K562 (cell line): Measurements from ENCODE around the gene USP22. TPM values are rescaled to one million over a fixed set of nuclear protein-coding genes. Genes with fewer than 3 reads are reported as not detected.

ENCODE experiments used
- ATAC-seq: fragments of 200-7000 bp; cut with Tn5 transposase; 3 replicates; pipeline ENCODE4 v1.9.1; 2020; ENCODE audit warnings: moderate library complexity
- BruUV-seq: library from RNA; stranded (reverse); fragments of 400-500 nt; replicated peaks from 2 replicates; lab custom pipeline; 2021; lab: Mats Ljungman, UMichigan
- CTCF ChIA-PET: fragments of 300-600 bp; formaldehyde crosslinking; extraction: SDS; loops from one replicate; lab custom pipeline; 2021; ENCODE audit warnings: low intra/inter-chr PET ratio; lab: Yijun Ruan, JAX
- POLR2A ChIA-PET: fragments of 300-600, 350-650 bp; sonication (Branson Sonifier 250); formaldehyde crosslinking; extraction: SDS; loops from one replicate; lab custom pipeline; 2021; ENCODE audit warnings: antibody characterized with exemption, inconsistent platforms; lab: Yijun Ruan, JAX
- DNase-seq, 4 experiments: peaks; one replicate each; pipeline versions ENCODE4 v3.0.0 to v3.0.0-alpha.2; 2011 to 2018; ENCODE audit warnings: low spot score in 3 of 4, mixed read lengths in 3 of 4; ENCODE audit errors: extremely low read depth in 1 of 4
- FAIRE-seq: peaks from 2 replicates; lab custom pipeline; 2011; peaks lifted over from hg19 to GRCh38; lab: Jason Lieb, UNC
- H2AFZ ChIP-seq: 2 replicates; pipeline ENCODE4 v1.6.0; 2011; ENCODE audit warnings: low read depth, low read length, control low read depth, inconsistent platforms
- H3K27ac ChIP-seq: fragments of 200-600 bp; 3 replicates; pipeline ENCODE4 v1.8.0; 2011; ENCODE audit warnings: low read depth, mild to moderate bottlenecking, control low read depth, inconsistent platforms, low read length, moderate library complexity, mixed read lengths; ENCODE audit errors: extremely low read depth
- H3K27me3 ChIP-seq, 2 experiments: fragments of 300-600 bp in 1 of 2; 2 replicates in 1 of 2; 3 replicates in 1 of 2; pipeline versions ENCODE4 v1.6.0 to v1.8.0; 2011; ENCODE audit warnings: inconsistent platforms in 2 of 2, low read length in 2 of 2, mild to moderate bottlenecking in 1 of 2, mixed read lengths in 1 of 2, moderate library complexity in 1 of 2; ENCODE audit not compliant: control insufficient read depth in 2 of 2, insufficient read depth in 2 of 2
- H3K36me3 ChIP-seq: fragments of 300-600 bp; 3 replicates; pipeline ENCODE4 v1.8.0; 2011; ENCODE audit warnings: mild to moderate bottlenecking, low read length, inconsistent platforms; ENCODE audit not compliant: control insufficient read depth, insufficient read depth
- H3K4me1 ChIP-seq, 2 experiments: fragments of 200-600 bp in 1 of 2; replicated peaks in 1 of 2; 2 replicates in 1 of 2; 3 replicates in 1 of 2; pipeline versions ENCODE4 v1.5.1 to v1.8.0; 2011; ENCODE audit warnings: inconsistent platforms in 2 of 2, low read length in 2 of 2, mild to moderate bottlenecking in 1 of 2, mixed read lengths in 1 of 2, moderate library complexity in 1 of 2; ENCODE audit not compliant: control insufficient read depth in 2 of 2, insufficient read depth in 2 of 2
- H3K4me2 ChIP-seq: 2 replicates; pipeline ENCODE4 v1.6.1; 2011; ENCODE audit warnings: low read length, control low read depth, inconsistent platforms, mixed read lengths; ENCODE audit not compliant: insufficient read depth
- H3K4me3 ChIP-seq: fragments of 200-600 bp; sonication (generic), shearing (Covaris generic); 2 replicates; pipeline ENCODE4 v1.5.1; 2016; ENCODE audit warnings: control low read depth, inconsistent platforms
- H3K79me2 ChIP-seq: fragments of 200-600 bp; 3 replicates; pipeline ENCODE4 v1.8.0; 2011; ENCODE audit warnings: low read length, inconsistent platforms; ENCODE audit not compliant: control insufficient read depth, insufficient read depth
- H3K9ac ChIP-seq, 2 experiments: 2 replicates each; pipeline versions ENCODE4 v1.6.0 to v1.6.1; 2011; ENCODE audit warnings: low read depth in 2 of 2, low read length in 2 of 2, control low read depth in 1 of 2, inconsistent platforms in 1 of 2, mild to moderate bottlenecking in 1 of 2, mixed read lengths in 1 of 2; ENCODE audit not compliant: insufficient read depth in 1 of 2
- H3K9me1 ChIP-seq: one replicate; pipeline ENCODE4 v1.6.0; 2011; ENCODE audit warnings: inconsistent platforms, mild to moderate bottlenecking, low read length, moderate library complexity; ENCODE audit not compliant: control insufficient read depth, insufficient read depth
- H3K9me3 ChIP-seq: replicated peaks from 2 replicates; pipeline ENCODE4 v1.5.1; 2011; ENCODE audit warnings: low read depth, low read length, inconsistent platforms; ENCODE audit not compliant: control insufficient read depth, insufficient read depth
- H4K20me1 ChIP-seq: replicated peaks from 2 replicates; pipeline ENCODE4 v1.6.1; 2011; ENCODE audit warnings: low read length, inconsistent platforms, mixed read lengths; ENCODE audit not compliant: control insufficient read depth, insufficient read depth
- CBX1 ChIP-seq: sonication (generic); IDR thresholded peaks from 2 replicates; pipeline ENCODE4 v1.6.1; 2016; ENCODE audit warnings: antibody characterized with exemption, low read depth, mild to moderate bottlenecking
- CEBPB ChIP-seq: fragments of 450-650 bp; IDR thresholded peaks from 2 replicates; pipeline ENCODE4 v1.6.1; 2016; ENCODE audit warnings: missing genetic modification characterization, missing compliant biosample characterization
- GATA2 ChIP-seq: sonication (generic); formaldehyde crosslinking; IDR thresholded peaks from 2 replicates; pipeline ENCODE4 v1.4.0; 2020; ENCODE audit warnings: mild to moderate bottlenecking, missing genetic modification reagents
- NBN ChIP-seq: fragments of 450-650 bp; IDR thresholded peaks from 2 replicates; pipeline ENCODE4 v1.6.1; 2016; ENCODE audit warnings: low read depth, mild to moderate bottlenecking
- NFE2L1 ChIP-seq: fragments of 450-650 bp; IDR thresholded peaks from 2 replicates; pipeline ENCODE4 v1.6.1; 2016; ENCODE audit warnings: missing genetic modification characterization, low read depth, mild to moderate bottlenecking, missing compliant biosample characterization, moderate library complexity, borderline replicate concordance
- PCBP1 ChIP-seq: fragments of 200-400 bp; formaldehyde crosslinking; IDR thresholded peaks from 2 replicates; pipeline ENCODE4 v1.6.1; 2018; ENCODE audit warnings: mild to moderate bottlenecking, low read depth, low read length; ENCODE audit not compliant: poor library complexity, severe bottlenecking
- POLR2A ChIP-seq: fragments of 450-650 bp; conservative IDR thresholded peaks from 2 replicates; pipeline ENCODE4 v1.6.1; 2016
- POLR2AphosphoS5 ChIP-seq: IDR thresholded peaks from 2 replicates; pipeline ENCODE4 v1.6.1; 2011; ENCODE audit warnings: mild to moderate bottlenecking, low read depth, low read length, moderate library complexity; ENCODE audit not compliant: control insufficient read depth, insufficient read depth
- POLR2G ChIP-seq: fragments of 200-400 bp; formaldehyde crosslinking; IDR thresholded peaks from 2 replicates; pipeline ENCODE4 v1.6.1; 2017; ENCODE audit warnings: low read depth, mild to moderate bottlenecking, antibody characterized with exemption, low read length, moderate library complexity
- PTRF ChIP-seq: fragments of 450-650 bp; IDR thresholded peaks from 2 replicates; pipeline ENCODE4 v1.6.1; 2016; ENCODE audit warnings: mild to moderate bottlenecking, missing genetic modification characterization, missing compliant biosample characterization
- RBM22 ChIP-seq: fragments of 200-400 bp; formaldehyde crosslinking; IDR thresholded peaks from 2 replicates; pipeline ENCODE4 v1.6.1; 2018; ENCODE audit warnings: low read length, low read depth; ENCODE audit not compliant: poor library complexity, severe bottlenecking
- RFX7 ChIP-seq: fragments of 250-450 bp; sonication (Bioruptor Pico); IDR thresholded peaks from 2 replicates; pipeline ENCODE4 v1.5.1; 2021; ENCODE audit warnings: mild to moderate bottlenecking
- SRSF3 ChIP-seq: fragments of 200-400 bp; formaldehyde crosslinking; IDR thresholded peaks from 2 replicates; pipeline ENCODE4 v1.6.1; 2016; ENCODE audit warnings: mild to moderate bottlenecking, low read length, moderate library complexity; ENCODE audit not compliant: insufficient read depth
- TBL1XR1 ChIP-seq, 2 experiments: IDR thresholded peaks; 2 replicates each; pipeline ENCODE4 v1.6.1; 2012; ENCODE audit warnings: improper control_type of control experiment in 2 of 2, low read length in 2 of 2, mild to moderate bottlenecking in 1 of 2
- ZNF780A ChIP-seq: fragments of 250-450 bp; sonication (Bioruptor Pico); IDR thresholded peaks from 2 replicates; pipeline ENCODE4 v1.5.0; 2021; ENCODE audit warnings: mild to moderate bottlenecking
- WGBS: fragments of 100-300 bp; shearing (Covaris generic); methylation state at CpG from one replicate; pipeline ENCODE4 v1.1.6; 2016; ENCODE audit warnings: low coverage, mixed read lengths; ENCODE audit not compliant: insufficient coverage; ENCODE audit errors: missing lambda C conversion rate; 5-methylcytosine and 5-hydroxymethylcytosine counted together
- in situ Hi-C: fragments of 300-500 bp; cut with MboI; formaldehyde crosslinking; loops from 4 replicates; pipeline ENCODE4 v1.15.0; 2018; ENCODE audit warnings: inconsistent platforms, mixed read lengths
- intact Hi-C: fragments of 100-400 bp; cut with micrococcal nuclease; formaldehyde crosslinking; loops from 2 replicates; pipeline ENCODE4 v1.14.2; 2022
- polyA plus RNA-seq, 8 experiments: library from polyadenylated mRNA; depleted of rRNA in 4 of 8; stranded (reverse) in 5 of 8; unstranded in 3 of 8; fragments of >200 nt; fragmentation: Nextera tagmentation in 2 of 8; fragmentation: Illumina TruSeq in 1 of 8; extraction: Ambion mirVana in 2 of 8; extraction: Trizol in 1 of 8; gene quantifications; 2 replicates each; pipeline versions ENCODE4 v1.2.1 to v1.2.3, GENCODE V29; 2011 to 2014; ENCODE audit warnings: inconsistent platforms in 1 of 8, missing spikeins in 1 of 8
- total RNA-seq, 7 experiments: library from RNA; depleted of rRNA in 6 of 7; stranded (reverse); fragments of >200 nt in 6 of 7; fragmentation: Illumina TruSeq in 2 of 7; extraction: Trizol in 2 of 7; gene quantifications; 2 replicates each; pipeline versions ENCODE4 v1.2.1 to v1.2.3, GENCODE V29; 2011 to 2021; ENCODE audit warnings: low replicate concordance in 1 of 7
- TF ChIP-seq, protein P1 (sequence below), 2 experiments: IDR thresholded peaks; 2 replicates each; pipeline ENCODE4 v1.6.1; 2012; ENCODE audit warnings: improper control_type of control experiment in 2 of 2, low read depth in 2 of 2, low read length in 2 of 2, borderline replicate concordance in 1 of 2
- TF ChIP-seq, protein P2 (sequence below), 3 experiments: IDR thresholded peaks in 2 of 3; conservative IDR thresholded peaks in 1 of 3; 2 replicates each; pipeline ENCODE4 v1.5.1; 2011 to 2012; ENCODE audit warnings: low read length in 3 of 3, mild to moderate bottlenecking in 3 of 3, control low read depth in 2 of 3, improper control_type of control experiment in 1 of 3, inconsistent platforms in 1 of 3, low read depth in 1 of 3, mixed read lengths in 1 of 3, moderate library complexity in 1 of 3; ENCODE audit not compliant: insufficient read depth in 2 of 3

The USP22 gene
- total and polyA plus RNA-seq, 9 of the 15 experiments (the other 6 are each of a cell fraction or from before 2014, with no cell fraction given) = 6.5 to 113 (median 58.9) TPM

DNA sequence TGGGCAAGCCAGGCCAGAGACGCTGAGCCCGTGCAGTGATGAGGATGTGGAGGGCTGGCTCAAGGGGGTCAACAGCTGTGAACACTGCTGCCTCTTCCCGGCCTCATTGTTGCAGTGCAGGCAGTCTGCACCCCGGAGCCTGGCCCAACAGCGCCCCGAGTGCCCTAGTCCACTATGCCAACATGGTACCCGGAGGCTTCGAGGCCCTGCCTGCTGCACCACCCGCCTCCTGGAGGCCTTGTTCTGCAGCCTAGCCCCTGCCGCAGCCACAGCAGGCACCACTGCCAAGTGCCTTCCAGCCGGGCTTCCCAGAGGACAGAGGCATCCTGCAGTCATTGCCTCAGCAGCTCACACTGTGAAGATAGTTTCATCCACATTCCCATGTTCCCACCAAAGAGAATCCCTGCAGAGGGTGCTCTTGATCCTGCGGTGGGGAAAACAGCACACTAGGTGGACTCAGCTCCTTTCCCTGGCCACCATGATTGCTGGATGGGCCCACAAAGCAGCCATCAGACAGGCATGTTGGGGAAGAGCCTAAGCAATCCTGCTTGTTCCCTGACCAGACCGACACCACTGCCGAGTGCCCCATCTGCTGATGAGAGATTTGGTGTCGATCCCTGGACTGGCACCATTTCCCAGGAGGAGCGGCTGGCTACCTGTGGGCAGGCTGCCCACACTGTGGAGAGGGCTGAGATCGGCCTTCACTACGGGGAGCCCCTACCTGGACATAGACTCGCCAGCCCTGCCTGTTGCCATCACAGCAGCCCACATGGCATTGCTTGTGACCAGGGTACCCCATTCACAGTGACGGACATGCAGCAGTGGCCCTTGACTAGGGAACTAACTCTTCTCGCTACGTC is 44.9 kb downstream of the USP22 start:
- no peak for DNase-seq
- H3K4me3 ChIP-seq = no peak overlapping the region
- peaks cover 0 to 23% of the 10 kb centered on the region in 2 experiments; a peak in 2 of 5 replicates for H3K4me1 ChIP-seq
- no peak overlapping the region for H3K4me2 ChIP-seq
- H3K9ac ChIP-seq = no peak overlapping the region
- POLR2A ChIA-PET = interaction anchor here (0.6 to 0.8 kb wide), 2 partner anchors 58 to 101 kb away, joined by 3 to 4 read pairs; no protein-coding TSS in a partner anchor
- H3K27me3 ChIP-seq = no peaks in the 10 kb centered on the region
- no TSS peak for BruUV-seq
- peaks cover 18% of the 10 kb centered on the region for H4K20me1 ChIP-seq
- intact Hi-C loops = no loop called here
- in situ Hi-C loops = no loop called here
- H3K79me2 ChIP-seq = no peaks in the 10 kb centered on the region
- FAIRE-seq = no peak
- peaks cover 3% of the 10 kb centered on the region for H3K9me1 ChIP-seq
- no peak overlapping the region for H2AFZ ChIP-seq
- ATAC-seq = peak; percentile 19
- no peaks in the 10 kb centered on the region for H3K9me3 ChIP-seq
- CTCF ChIA-PET = no interaction called here
- 64% methylated on average over 19 of the region's 22 CpGs for WGBS
- no peak overlapping the region for H3K27ac ChIP-seq
- H3K36me3 ChIP-seq = peaks cover 36% of the 10 kb centered on the region; the same call in 2 of the 3 replicates
- TF ChIP-seq NFE2L1 (tag) = no peak
- TF ChIP-seq, protein P1, sequence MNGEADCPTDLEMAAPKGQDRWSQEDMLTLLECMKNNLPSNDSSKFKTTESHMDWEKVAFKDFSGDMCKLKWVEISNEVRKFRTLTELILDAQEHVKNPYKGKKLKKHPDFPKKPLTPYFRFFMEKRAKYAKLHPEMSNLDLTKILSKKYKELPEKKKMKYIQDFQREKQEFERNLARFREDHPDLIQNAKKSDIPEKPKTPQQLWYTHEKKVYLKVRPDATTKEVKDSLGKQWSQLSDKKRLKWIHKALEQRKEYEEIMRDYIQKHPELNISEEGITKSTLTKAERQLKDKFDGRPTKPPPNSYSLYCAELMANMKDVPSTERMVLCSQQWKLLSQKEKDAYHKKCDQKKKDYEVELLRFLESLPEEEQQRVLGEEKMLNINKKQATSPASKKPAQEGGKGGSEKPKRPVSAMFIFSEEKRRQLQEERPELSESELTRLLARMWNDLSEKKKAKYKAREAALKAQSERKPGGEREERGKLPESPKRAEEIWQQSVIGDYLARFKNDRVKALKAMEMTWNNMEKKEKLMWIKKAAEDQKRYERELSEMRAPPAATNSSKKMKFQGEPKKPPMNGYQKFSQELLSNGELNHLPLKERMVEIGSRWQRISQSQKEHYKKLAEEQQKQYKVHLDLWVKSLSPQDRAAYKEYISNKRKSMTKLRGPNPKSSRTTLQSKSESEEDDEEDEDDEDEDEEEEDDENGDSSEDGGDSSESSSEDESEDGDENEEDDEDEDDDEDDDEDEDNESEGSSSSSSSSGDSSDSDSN (IDR thresholded peaks at IDR 0.05; ENCODE audit: borderline replicate concordance in 1 of 2, low read depth in 2 of 2, low read length in 2 of 2) = no peak
- TF ChIP-seq PCBP1 = no peak
- TF ChIP-seq PTRF = no peak
- TF ChIP-seq CBX1 = no peak
- TF ChIP-seq POLR2A = peak; percentile 30; the same call in 1 of the 2 replicates
- no peak for TF ChIP-seq TBL1XR1 (IDR thresholded peaks at IDR 0.05; ENCODE audit: low read length in 2 of 2)
- TF ChIP-seq ZNF780A (CRISPR knock-in tag) = no peak
- TF ChIP-seq RBM22 = peak; percentile 56
- no peak for TF ChIP-seq GATA2 (CRISPR knock-in tag)
- TF ChIP-seq RFX7 = no peak
- peak; percentile 8; the same call in 1 of the 2 replicates for TF ChIP-seq POLR2AphosphoS5
- TF ChIP-seq POLR2G = peak; percentile 73
- TF ChIP-seq CEBPB (tag) = no peak
- TF ChIP-seq, protein P2, sequence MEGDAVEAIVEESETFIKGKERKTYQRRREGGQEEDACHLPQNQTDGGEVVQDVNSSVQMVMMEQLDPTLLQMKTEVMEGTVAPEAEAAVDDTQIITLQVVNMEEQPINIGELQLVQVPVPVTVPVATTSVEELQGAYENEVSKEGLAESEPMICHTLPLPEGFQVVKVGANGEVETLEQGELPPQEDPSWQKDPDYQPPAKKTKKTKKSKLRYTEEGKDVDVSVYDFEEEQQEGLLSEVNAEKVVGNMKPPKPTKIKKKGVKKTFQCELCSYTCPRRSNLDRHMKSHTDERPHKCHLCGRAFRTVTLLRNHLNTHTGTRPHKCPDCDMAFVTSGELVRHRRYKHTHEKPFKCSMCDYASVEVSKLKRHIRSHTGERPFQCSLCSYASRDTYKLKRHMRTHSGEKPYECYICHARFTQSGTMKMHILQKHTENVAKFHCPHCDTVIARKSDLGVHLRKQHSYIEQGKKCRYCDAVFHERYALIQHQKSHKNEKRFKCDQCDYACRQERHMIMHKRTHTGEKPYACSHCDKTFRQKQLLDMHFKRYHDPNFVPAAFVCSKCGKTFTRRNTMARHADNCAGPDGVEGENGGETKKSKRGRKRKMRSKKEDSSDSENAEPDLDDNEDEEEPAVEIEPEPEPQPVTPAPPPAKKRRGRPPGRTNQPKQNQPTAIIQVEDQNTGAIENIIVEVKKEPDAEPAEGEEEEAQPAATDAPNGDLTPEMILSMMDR (IDR thresholded peaks at IDR 0.05 in 2 of 3, conservative IDR thresholded peaks at IDR 0.05 in 1 of 3; ENCODE audit: insufficient read depth in 2 of 3, low read depth in 1 of 3, low read length in 3 of 3) = peak in 2 of 3 experiments; percentile 5 to 9; a peak in 2 of 6 replicates
- TF ChIP-seq SRSF3 = no peak
- no peak for TF ChIP-seq NBN
